GM06990 (cell line): ENCODE results near the gene PACRG.

ENCODE experiments used
- DNase-seq: peaks from one replicate; pipeline ENCODE4 v3.0.0-alpha.2; 2011; ENCODE audit not compliant: insufficient read length; ENCODE audit errors: extremely low read depth
- H3K27me3 ChIP-seq: replicated peaks from 2 replicates; pipeline ENCODE4 v1.6.0; 2011; ENCODE audit warnings: low read length; ENCODE audit not compliant: control insufficient read depth, insufficient read depth
- H3K36me3 ChIP-seq: 2 replicates; pipeline ENCODE4 v1.5.1; 2011; ENCODE audit warnings: low read length; ENCODE audit not compliant: control insufficient read depth, insufficient read depth
- H3K4me3 ChIP-seq: replicated peaks from 2 replicates; pipeline ENCODE4 v1.5.1; 2011; ENCODE audit warnings: low read depth, mild to moderate bottlenecking, control low read depth, low read length
- CTCF ChIP-seq: IDR thresholded peaks from 2 replicates; pipeline ENCODE4 v1.5.1; 2011; ENCODE audit warnings: low read length, control low read depth, mild to moderate bottlenecking, inconsistent platforms; ENCODE audit not compliant: insufficient read depth, poor library complexity, severe bottlenecking

The PACRG gene

GRCh38 chr6:163248051-163248450 is 520.3 kb downstream of the PACRG start:
- no peak for DNase-seq
- TF ChIP-seq CTCF: no peak
- Histone ChIP-seq H3K36me3 (no peaks in the 10 kb centered on the region), H3K4me3 (no peak overlapping the region), H3K27me3 (no peaks in the 10 kb centered on the region)

GRCh38 chr6:163249651-163250101 is 521.9 kb downstream of the PACRG start:
- TF ChIP-seq CTCF: no peak
- Histone ChIP-seq H3K27me3 (no peaks in the 10 kb centered on the region; the same call in 1 of the 2 replicates), H3K4me3 (no peak overlapping the region), H3K36me3 (no peaks in the 10 kb centered on the region)
- no peak for DNase-seq

- Histone ChIP-seq H3K36me3 (no peaks in the 10 kb centered on the region), H3K4me3 (no peak overlapping the region), H3K27me3 (no peaks in the 10 kb centered on the region; the same call in 1 of the 2 replicates)
- TF ChIP-seq CTCF: no peak
- no peak for DNase-seq
Measured at GRCh38 chr6:163250116-163250515, 522.3 kb downstream of the PACRG start.

- Histone ChIP-seq H3K4me3 (no peak overlapping the region), H3K36me3 (no peaks in the 10 kb centered on the region), H3K27me3 (no peaks in the 10 kb centered on the region; the same call in 1 of the 2 replicates)
- TF ChIP-seq CTCF: no peak
- DNase-seq: no peak
Measured at GRCh38 chr6:163252061-163252591, 524.4 kb downstream of the PACRG start.

- H3K36me3 ChIP-seq: no peaks in the 10 kb centered on the region
- H3K27me3 ChIP-seq: no peaks in the 10 kb centered on the region; the same call in 1 of the 2 replicates
- no peak for DNase-seq
- TF ChIP-seq CTCF: no peak
- H3K4me3 ChIP-seq: no peak overlapping the region
Measured at GRCh38 chr6:163253556-163254213, 525.9 kb downstream of the PACRG start.
